HepG2 (cell line): ENCODE data around the gene SMIM8. TPM values are rescaled to one million over a fixed set of nuclear protein-coding genes. Genes with fewer than 3 reads are reported as not detected.

Experiments
- ATF1 ChIP-seq: IDR thresholded peaks from 2 replicates; pipeline ENCODE4 v1.6.1; 2016; ENCODE audit warnings: mild to moderate bottlenecking, control low read depth
- BHLHE40 ChIP-seq: IDR thresholded peaks from 2 replicates; pipeline ENCODE4 v1.6.1; 2011; ENCODE audit warnings: low read length, improper control_type of control experiment
- CBX1 ChIP-seq: IDR thresholded peaks from one replicate; pipeline ENCODE4 v1.6.1; 2016; ENCODE audit warnings: antibody characterized with exemption, low read depth
- EP300 ChIP-seq, 3 experiments: sonication (generic) in 1 of 3; formaldehyde crosslinking in 1 of 3; IDR thresholded peaks; 2 replicates each; pipeline versions ENCODE4 v1.5.1 to v1.6.1; 2011 to 2020; ENCODE audit warnings: low read depth in 2 of 3, low read length in 2 of 3, borderline replicate concordance in 1 of 3, improper control_type of control experiment in 1 of 3, mild to moderate bottlenecking in 1 of 3, missing genetic modification reagents in 1 of 3, moderate library complexity in 1 of 3
- HOXA7 ChIP-seq: sonication (generic); formaldehyde crosslinking; IDR thresholded peaks from 2 replicates; pipeline ENCODE4 v1.8.1; 2022; ENCODE audit warnings: mild to moderate bottlenecking, missing genetic modification reagents, moderate library complexity
- MIER2 ChIP-seq: IDR thresholded peaks from 2 replicates; pipeline ENCODE4 v1.6.1; 2016; ENCODE audit warnings: missing biosample characterization, missing genetic modification reagents
- MXD3 ChIP-seq: IDR thresholded peaks from 2 replicates; pipeline ENCODE4 v1.6.1; 2016; ENCODE audit warnings: mild to moderate bottlenecking, missing biosample characterization, missing genetic modification reagents
- SIN3A ChIP-seq: IDR thresholded peaks from 2 replicates; pipeline ENCODE4 v1.6.1; 2011; ENCODE audit warnings: low read depth, mild to moderate bottlenecking, control low read depth, low read length, borderline replicate concordance
- SNAI1 ChIP-seq: sonication (generic); formaldehyde crosslinking; IDR thresholded peaks from 2 replicates; pipeline ENCODE4 v1.5.0; 2020; ENCODE audit warnings: mild to moderate bottlenecking, missing genetic modification reagents, borderline replicate concordance
- SRF ChIP-seq: IDR thresholded peaks from 2 replicates; pipeline ENCODE4 v1.6.1; 2011; ENCODE audit warnings: mild to moderate bottlenecking, low read depth, low read length, moderate library complexity
- STAG1 ChIP-seq: sonication (generic); formaldehyde crosslinking; IDR thresholded peaks from 2 replicates; pipeline ENCODE4 v1.4.0; 2020; ENCODE audit warnings: missing genetic modification reagents
- TEAD3 ChIP-seq: optimal IDR thresholded peaks from 2 replicates; pipeline ENCODE3; 2016; ENCODE audit warnings: borderline replicate concordance
- WIZ ChIP-seq: sonication (generic); formaldehyde crosslinking; IDR thresholded peaks from 2 replicates; pipeline ENCODE4 v1.5.1; 2020; ENCODE audit warnings: mild to moderate bottlenecking, missing genetic modification reagents
- ZFP36 ChIP-seq: fragments of 150-350 bp; IDR thresholded peaks from 2 replicates; pipeline ENCODE4 v1.6.1; 2018; ENCODE audit warnings: borderline replicate concordance, low read length, low read depth; ENCODE audit not compliant: partially characterized antibody
- ZNF101 ChIP-seq: sonication (generic); formaldehyde crosslinking; IDR thresholded peaks from 2 replicates; pipeline ENCODE4 v1.4.0; 2020; ENCODE audit warnings: mild to moderate bottlenecking, low read depth, missing genetic modification reagents, borderline replicate concordance
- ZNF274 ChIP-seq: sonication (generic); formaldehyde crosslinking; IDR thresholded peaks from 2 replicates; pipeline ENCODE4 v1.5.1; 2020; ENCODE audit warnings: mild to moderate bottlenecking, missing genetic modification reagents
- ZNF501 ChIP-seq: sonication (generic); formaldehyde crosslinking; IDR thresholded peaks from 2 replicates; pipeline ENCODE4 v1.5.1; 2020; ENCODE audit warnings: mild to moderate bottlenecking, moderate library complexity, missing genetic modification reagents
- ZNF557 ChIP-seq: sonication (generic); formaldehyde crosslinking; IDR thresholded peaks from 2 replicates; pipeline ENCODE4 v1.4.0; 2020; ENCODE audit warnings: missing genetic modification reagents
- ZNF614 ChIP-seq: IDR thresholded peaks from 2 replicates; pipeline ENCODE4 v1.6.1; 2018; ENCODE audit warnings: missing biosample characterization, missing genetic modification reagents, inconsistent platforms, borderline replicate concordance
- ZNF746 ChIP-seq: sonication (generic); formaldehyde crosslinking; IDR thresholded peaks from 2 replicates; pipeline ENCODE4 v1.8.0; 2022; ENCODE audit warnings: mild to moderate bottlenecking, missing genetic modification reagents
- ZSCAN20 ChIP-seq: sonication (generic); formaldehyde crosslinking; IDR thresholded peaks from 2 replicates; pipeline ENCODE4 v1.4.0; 2020; ENCODE audit warnings: missing genetic modification reagents, mild to moderate bottlenecking, borderline replicate concordance
- polyA plus RNA-seq, 8 experiments: library from polyadenylated mRNA; depleted of rRNA in 3 of 8; stranded (reverse) in 7 of 8; unstranded in 1 of 8; fragments of >200 nt; fragmentation: Illumina TruSeq in 4 of 8; extraction: Trizol in 4 of 8; gene quantifications; 2 replicates each; pipeline versions ENCODE4 v1.2.1 to v1.2.3, GENCODE V29; 2011 to 2016; ENCODE audit warnings: low read depth in 4 of 8, missing spikeins in 1 of 8, mixed read lengths in 1 of 8; ENCODE audit not compliant: insufficient read depth in 1 of 8
- total RNA-seq, 5 experiments: library from RNA; depleted of rRNA; stranded (reverse); fragments of >200 nt; fragmentation: Illumina TruSeq; extraction: Trizol; gene quantifications; 2 replicates each; pipeline ENCODE4 v1.2.3, GENCODE V29; 2016; ENCODE audit warnings: low read depth in 1 of 5
- TF ChIP-seq, protein P1 (sequence below): sonication (generic); formaldehyde crosslinking; IDR thresholded peaks from 2 replicates; pipeline ENCODE4 v1.8.1; 2023; ENCODE audit warnings: missing genetic modification reagents, inconsistent platforms, borderline replicate concordance
- TF ChIP-seq, protein P2 (sequence below): sonication (generic); formaldehyde crosslinking; IDR thresholded peaks from 2 replicates; pipeline ENCODE4 v1.8.0; 2022; ENCODE audit warnings: missing genetic modification reagents, mild to moderate bottlenecking, moderate library complexity, borderline replicate concordance
- TF ChIP-seq, protein P3 (sequence below): sonication (generic); formaldehyde crosslinking; IDR thresholded peaks from 2 replicates; pipeline ENCODE4 v1.9.0; 2022; ENCODE audit warnings: missing genetic modification reagents, mild to moderate bottlenecking, borderline replicate concordance

The SMIM8 gene
- total and polyA plus RNA-seq, 2 of the 13 experiments (the other 11 are each of a cell fraction or from before 2014, with no cell fraction given), result 4.8 to 10.0 TPM

DNA sequence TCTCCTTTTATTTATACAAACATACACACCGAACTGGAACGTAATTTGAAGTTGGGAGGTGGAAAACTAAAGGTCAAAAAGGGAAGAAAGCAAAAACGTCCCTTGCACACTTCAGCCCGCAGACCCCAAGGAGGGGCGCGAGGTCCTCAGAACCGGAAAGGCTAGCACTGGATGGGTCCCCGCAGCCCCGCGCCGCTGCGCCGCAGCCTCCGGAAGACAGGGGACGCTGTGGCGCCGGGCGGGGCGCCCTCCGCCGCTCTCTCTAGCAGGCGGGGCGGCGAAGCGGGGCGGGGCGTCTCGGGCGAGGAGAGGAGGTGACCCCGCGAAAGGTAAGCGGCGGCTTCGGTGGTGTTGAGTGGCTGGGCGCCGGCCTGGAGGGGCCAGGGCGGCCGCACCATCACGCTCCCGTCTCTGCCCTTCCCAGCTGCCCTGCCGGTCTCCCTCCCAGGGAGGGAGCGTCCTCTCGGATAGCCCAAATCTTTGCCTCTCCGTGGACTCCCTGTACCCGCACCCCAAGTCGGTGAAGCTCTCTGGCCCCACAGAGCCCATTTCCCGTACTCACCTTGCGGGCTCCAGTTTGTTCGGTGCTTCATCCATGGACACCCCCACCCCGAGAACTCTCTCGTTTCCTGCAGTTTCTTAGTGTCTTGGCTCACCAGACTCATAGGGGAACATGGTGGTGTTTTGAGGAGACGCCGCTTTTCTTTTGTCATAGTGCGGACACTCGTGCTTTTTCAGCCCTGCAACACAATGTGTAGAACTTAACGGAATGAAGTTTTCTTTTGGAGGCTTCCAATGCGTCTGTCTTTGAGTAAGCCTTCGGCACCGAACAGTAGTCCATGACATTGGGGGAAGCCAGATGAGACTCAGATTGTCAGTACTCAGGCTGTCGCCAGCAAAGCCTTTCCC lies at the start of gene SMIM8 (continued):
- TF ChIP-seq, protein P1, sequence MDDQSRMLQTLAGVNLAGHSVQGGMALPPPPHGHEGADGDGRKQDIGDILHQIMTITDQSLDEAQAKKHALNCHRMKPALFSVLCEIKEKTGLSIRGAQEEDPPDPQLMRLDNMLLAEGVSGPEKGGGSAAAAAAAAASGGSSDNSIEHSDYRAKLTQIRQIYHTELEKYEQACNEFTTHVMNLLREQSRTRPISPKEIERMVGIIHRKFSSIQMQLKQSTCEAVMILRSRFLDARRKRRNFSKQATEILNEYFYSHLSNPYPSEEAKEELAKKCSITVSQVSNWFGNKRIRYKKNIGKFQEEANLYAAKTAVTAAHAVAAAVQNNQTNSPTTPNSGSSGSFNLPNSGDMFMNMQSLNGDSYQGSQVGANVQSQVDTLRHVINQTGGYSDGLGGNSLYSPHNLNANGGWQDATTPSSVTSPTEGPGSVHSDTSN (CRISPR knock-in tag), result peak; percentile 74
- no peak for TF ChIP-seq ZFP36
- TF ChIP-seq ZSCAN20 (CRISPR knock-in tag), result no peak
- peak; percentile 94 for TF ChIP-seq CBX1
- peak; percentile 51 for TF ChIP-seq STAG1 (CRISPR knock-in tag)
- no peak for TF ChIP-seq HOXA7 (CRISPR knock-in tag)
- peak; percentile 29; the same call in 1 of the 2 replicates for TF ChIP-seq SIN3A
- TF ChIP-seq SRF, result no peak
- no peak for TF ChIP-seq ATF1 (CRISPR knock-in tag)
- TF ChIP-seq, protein P2, sequence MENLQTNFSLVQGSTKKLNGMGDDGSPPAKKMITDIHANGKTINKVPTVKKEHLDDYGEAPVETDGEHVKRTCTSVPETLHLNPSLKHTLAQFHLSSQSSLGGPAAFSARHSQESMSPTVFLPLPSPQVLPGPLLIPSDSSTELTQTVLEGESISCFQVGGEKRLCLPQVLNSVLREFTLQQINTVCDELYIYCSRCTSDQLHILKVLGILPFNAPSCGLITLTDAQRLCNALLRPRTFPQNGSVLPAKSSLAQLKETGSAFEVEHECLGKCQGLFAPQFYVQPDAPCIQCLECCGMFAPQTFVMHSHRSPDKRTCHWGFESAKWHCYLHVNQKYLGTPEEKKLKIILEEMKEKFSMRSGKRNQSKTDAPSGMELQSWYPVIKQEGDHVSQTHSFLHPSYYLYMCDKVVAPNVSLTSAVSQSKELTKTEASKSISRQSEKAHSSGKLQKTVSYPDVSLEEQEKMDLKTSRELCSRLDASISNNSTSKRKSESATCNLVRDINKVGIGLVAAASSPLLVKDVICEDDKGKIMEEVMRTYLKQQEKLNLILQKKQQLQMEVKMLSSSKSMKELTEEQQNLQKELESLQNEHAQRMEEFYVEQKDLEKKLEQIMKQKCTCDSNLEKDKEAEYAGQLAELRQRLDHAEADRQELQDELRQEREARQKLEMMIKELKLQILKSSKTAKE (CRISPR knock-in tag), result no peak
- TF ChIP-seq WIZ, result peak; percentile 84; the same call in 1 of the 2 replicates
- no peak for TF ChIP-seq ZNF101
- TF ChIP-seq MIER2 (CRISPR knock-in tag), result 0 out of 2 replicates have a peak, but pooled peaks have one; percentile 54
- 0 out of 2 replicates have a peak, but pooled peaks have one; percentile 75 for TF ChIP-seq SNAI1 (CRISPR knock-in tag)
- TF ChIP-seq ZNF614, result peak; percentile 79; the same call in 1 of the 2 replicates
- no peak for TF ChIP-seq BHLHE40
- peak; percentile 87 for TF ChIP-seq ZNF501 (CRISPR knock-in tag)
- TF ChIP-seq ZNF274, result peak; percentile 77
- no peak for TF ChIP-seq ZNF746 (CRISPR knock-in tag)
- TF ChIP-seq ZNF557 (CRISPR knock-in tag), result peak; percentile 64; the same call in 1 of the 2 replicates
- TF ChIP-seq TEAD3 (CRISPR knock-in tag), result peak; percentile 15
- TF ChIP-seq, protein P3, sequence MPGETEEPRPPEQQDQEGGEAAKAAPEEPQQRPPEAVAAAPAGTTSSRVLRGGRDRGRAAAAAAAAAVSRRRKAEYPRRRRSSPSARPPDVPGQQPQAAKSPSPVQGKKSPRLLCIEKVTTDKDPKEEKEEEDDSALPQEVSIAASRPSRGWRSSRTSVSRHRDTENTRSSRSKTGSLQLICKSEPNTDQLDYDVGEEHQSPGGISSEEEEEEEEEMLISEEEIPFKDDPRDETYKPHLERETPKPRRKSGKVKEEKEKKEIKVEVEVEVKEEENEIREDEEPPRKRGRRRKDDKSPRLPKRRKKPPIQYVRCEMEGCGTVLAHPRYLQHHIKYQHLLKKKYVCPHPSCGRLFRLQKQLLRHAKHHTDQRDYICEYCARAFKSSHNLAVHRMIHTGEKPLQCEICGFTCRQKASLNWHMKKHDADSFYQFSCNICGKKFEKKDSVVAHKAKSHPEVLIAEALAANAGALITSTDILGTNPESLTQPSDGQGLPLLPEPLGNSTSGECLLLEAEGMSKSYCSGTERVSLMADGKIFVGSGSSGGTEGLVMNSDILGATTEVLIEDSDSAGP, result peak; percentile 93
- TF ChIP-seq MXD3, result no peak
- 0 out of 4 replicates have a peak, but pooled peaks of 1 of the 2 experiments have one; percentile 17 for TF ChIP-seq EP300 (IDR thresholded peaks at IDR 0.05; ENCODE audit: low read depth in 2 of 2, low read length in 2 of 2)
- TF ChIP-seq EP300 (CRISPR knock-in tag; IDR thresholded peaks at IDR 0.05; ENCODE audit: borderline replicate concordance), result no peak
